Bronchial epithelial cell (primary cell): Measurements from ENCODE around the gene UNC45A. TPM values are rescaled to one million over a fixed set of nuclear protein-coding genes. Genes with fewer than 3 reads are reported as not detected.
A peak's percentile ranks its signal among the peaks of the same experiment; 100 is the strongest.

Experiments used
- DNase-seq: peaks from one replicate; pipeline ENCODE4 v3.0.0-alpha.2; 2010; ENCODE audit warnings: low read depth
- FAIRE-seq: peaks from 2 replicates; lab custom pipeline; 2011; peaks lifted over from hg19 to GRCh38; lab: Jason Lieb, UNC
- H3K27me3 ChIP-seq: 2 replicates; pipeline ENCODE4 v1.5.1; 2011; ENCODE audit warnings: low read length; ENCODE audit not compliant: control insufficient read depth, insufficient read depth
- H3K36me3 ChIP-seq: 2 replicates; pipeline ENCODE4 v1.5.1; 2011; ENCODE audit warnings: low read length; ENCODE audit not compliant: control insufficient read depth, insufficient read depth
- H3K4me3 ChIP-seq: 2 replicates; pipeline ENCODE4 v1.5.1; 2011; ENCODE audit warnings: mild to moderate bottlenecking, low read depth, low read length, control low read depth
- CTCF ChIP-seq: IDR thresholded peaks from 2 replicates; pipeline ENCODE4 v1.5.1; 2011; ENCODE audit warnings: mild to moderate bottlenecking, moderate library complexity, low read length, control low read depth, inconsistent platforms; ENCODE audit not compliant: insufficient read depth, severe bottlenecking
- total RNA-seq: library from RNA; depleted of rRNA; stranded (reverse); fragments of >200 nt; gene quantifications from 2 replicates; pipeline ENCODE4 v1.2.1, GENCODE V29; 2014

UNC45A gene
- total RNA-seq, 1 donor from 2014 or later, result 64.8 TPM

DNA sequence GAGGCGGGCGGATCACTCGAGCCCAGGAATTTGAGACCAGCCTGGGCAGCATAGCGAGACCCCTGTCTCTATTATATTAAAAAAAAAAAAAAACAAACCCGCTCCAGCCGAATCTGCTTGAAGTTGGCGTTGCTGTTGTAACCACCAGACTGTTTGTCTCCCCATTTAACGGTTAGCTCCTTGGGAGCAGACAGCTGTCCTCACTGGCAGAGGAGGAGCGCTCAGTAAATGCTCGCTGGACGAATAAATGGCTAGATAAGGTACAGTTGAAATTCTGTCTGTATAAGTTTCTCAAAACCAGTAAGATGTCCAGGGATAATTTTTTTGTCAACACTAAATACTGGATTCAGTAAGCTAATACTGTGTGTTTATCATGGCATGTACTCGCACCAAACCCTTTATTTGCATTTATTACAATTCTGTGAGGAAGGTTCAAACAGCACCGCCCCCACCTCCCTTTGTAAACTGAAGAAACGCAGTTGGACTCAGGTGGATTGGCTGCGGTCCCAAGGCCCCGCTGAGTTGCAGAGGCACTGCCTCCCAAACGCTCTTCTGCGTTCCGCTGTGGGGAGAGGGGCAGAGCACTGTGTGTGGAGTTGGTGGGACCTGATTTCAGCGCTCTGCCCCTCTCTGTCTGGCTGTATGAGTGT lies 20.7 kb downstream of the UNC45A start:
- DNase-seq, result no peak
- Histone ChIP-seq H3K27me3 (no peaks in the 10 kb centered on the region), H3K36me3 (peaks cover 14% of the 10 kb centered on the region), H3K4me3 (peak overlapping the region; percentile 91)
- TF ChIP-seq CTCF, result no peak
- FAIRE-seq, result no peak

DNA sequence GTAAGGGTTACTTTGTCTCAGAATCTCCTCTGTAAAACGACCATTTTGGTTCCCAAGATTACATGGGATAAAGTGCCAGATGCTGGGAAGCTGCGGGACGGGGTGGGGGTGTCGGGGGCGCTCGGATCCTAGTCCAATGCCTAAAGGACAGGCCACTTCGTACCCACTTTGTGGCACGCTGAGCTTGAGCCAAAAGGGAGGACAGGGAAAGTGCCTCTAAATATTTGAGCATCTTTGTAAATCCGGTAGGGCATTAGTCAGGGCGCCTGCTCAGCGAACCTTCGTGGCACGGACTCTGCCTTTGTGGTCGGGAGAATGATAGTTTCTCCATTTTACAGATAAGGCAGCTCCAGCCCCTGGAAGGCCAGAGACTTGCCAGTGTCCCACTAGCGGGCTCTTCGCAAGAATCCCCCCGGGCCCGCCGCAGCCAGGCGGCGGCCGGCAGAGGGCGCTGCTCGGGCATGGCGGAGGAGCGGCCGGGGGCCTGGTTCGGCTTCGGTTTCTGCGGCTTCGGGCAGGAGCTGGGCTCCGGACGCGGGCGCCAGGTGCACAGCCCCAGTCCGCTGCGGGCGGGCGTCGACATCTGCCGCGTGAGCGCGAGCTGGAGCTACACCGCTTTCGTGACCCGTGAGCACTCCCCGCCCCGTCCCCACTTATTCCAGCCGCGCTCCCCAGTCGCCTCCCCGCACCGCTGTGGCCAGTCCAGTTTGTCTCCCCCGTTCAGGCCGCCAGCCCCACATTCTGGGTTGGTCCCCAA lies 21.4 kb downstream of the UNC45A start:
- FAIRE-seq (no peak), DNase-seq (peak; percentile 41)
- peak; percentile 97 for TF ChIP-seq CTCF
- Histone ChIP-seq H3K36me3 (peaks cover 13% of the 10 kb centered on the region), H3K27me3 (no peaks in the 10 kb centered on the region), H3K4me3 (peak overlapping the region; percentile 64)

- no peak for DNase-seq
- H3K27me3 ChIP-seq, result no peaks in the 10 kb centered on the region
- FAIRE-seq, result peak; percentile 7
- H3K36me3 ChIP-seq, result peaks cover 13% of the 10 kb centered on the region
- H3K4me3 ChIP-seq, result peak overlapping the region; percentile 64
- TF ChIP-seq CTCF, result no peak
Observed at GRCh38 chr15:90957031-90957790, 22.1 kb downstream of the UNC45A start.

DNA sequence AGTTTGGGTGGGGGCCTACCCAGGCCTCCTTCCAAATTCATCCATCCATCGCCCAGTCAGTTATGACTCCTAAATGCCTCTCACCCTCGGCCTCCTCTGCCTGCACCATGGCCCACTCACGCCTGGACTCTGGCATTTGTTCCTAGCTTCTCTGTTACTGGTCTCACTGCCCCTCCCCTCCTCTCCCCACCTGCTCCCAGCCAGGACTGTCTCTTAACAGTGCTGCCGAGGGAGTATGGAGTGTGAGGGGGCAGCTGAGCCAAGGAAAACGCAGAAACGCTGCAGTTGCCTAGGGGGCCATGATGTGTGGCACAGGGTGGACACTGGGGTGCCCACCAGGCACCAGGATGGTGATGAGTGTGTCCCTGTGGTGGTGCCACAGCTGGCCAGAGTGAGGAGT lies 22.7 kb downstream of the UNC45A start:
- no peak for TF ChIP-seq CTCF
- FAIRE-seq, result no peak
- no peaks in the 10 kb centered on the region for H3K27me3 ChIP-seq
- DNase-seq, result no peak
- H3K4me3 ChIP-seq, result no peak overlapping the region
- H3K36me3 ChIP-seq, result peaks cover 11% of the 10 kb centered on the region

GRCh38 chr15:90959028-90959595 lies 24.0 kb downstream of the UNC45A start:
- H3K36me3 ChIP-seq, result peaks cover 7% of the 10 kb centered on the region
- FAIRE-seq, result no peak
- TF ChIP-seq CTCF, result no peak
- DNase-seq, result no peak
- no peak overlapping the region for H3K4me3 ChIP-seq
- no peaks in the 10 kb centered on the region for H3K27me3 ChIP-seq
